Left forelimb (tissue), 1 donor: Measurements from ENCODE around the gene INHBE.

Source experiments
- DNase-seq: peaks from one replicate; pipeline ENCODE4 v3.0.0-alpha.2; 2018; ENCODE audit warnings: low spot score

The INHBE gene

DNA sequence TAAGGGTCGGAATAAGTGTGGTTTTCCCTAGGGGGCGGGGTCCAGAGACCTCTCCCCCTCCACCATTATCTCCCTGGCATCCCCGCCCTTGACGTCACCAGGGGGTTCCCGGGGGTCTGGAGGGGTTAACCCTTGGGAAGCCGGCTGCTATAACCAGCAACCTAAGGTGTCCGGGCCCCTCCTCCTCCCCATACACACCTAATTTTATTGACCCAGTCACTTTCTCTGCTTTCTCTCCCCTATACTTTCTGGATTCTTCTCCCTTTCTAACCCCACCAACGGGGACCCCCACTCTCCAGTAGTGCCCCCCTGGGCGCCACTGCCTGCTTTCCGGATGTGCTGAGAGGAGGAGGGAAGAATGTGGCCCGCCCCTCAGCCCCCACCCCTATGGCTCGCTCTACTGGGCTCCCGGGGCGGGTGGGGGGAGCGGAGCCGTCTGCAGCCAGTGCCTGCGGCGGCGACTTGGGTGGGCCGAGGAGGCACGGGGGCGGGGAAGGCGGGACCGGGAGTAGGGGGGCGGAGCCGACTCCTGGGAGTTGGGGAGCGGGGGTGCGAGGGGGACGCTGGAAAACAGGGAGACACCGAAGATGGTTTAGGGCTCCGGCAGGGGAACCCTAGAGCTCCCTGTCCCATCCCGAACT lies 6.3 kb downstream of the INHBE start:
- DNase-seq: peak; percentile 90

DNA sequence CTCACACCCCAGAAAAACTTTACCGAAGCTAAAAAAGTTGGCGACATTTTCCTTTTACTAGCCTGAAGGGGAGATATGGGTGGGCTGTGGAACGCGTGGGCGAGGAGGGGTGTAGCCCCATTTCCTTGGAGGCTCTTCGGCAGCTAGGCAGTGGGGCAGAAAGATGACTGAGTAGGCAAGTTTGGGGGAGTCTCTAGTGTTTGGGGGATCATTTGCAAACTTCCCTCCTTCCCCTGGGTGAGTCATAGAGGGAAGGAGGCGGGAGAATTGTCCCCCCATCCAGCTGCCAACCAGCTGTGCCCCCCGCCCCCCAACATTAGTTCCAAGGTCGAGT lies 6.8 kb downstream of the INHBE start:
- peak; percentile 78 for DNase-seq

DNA sequence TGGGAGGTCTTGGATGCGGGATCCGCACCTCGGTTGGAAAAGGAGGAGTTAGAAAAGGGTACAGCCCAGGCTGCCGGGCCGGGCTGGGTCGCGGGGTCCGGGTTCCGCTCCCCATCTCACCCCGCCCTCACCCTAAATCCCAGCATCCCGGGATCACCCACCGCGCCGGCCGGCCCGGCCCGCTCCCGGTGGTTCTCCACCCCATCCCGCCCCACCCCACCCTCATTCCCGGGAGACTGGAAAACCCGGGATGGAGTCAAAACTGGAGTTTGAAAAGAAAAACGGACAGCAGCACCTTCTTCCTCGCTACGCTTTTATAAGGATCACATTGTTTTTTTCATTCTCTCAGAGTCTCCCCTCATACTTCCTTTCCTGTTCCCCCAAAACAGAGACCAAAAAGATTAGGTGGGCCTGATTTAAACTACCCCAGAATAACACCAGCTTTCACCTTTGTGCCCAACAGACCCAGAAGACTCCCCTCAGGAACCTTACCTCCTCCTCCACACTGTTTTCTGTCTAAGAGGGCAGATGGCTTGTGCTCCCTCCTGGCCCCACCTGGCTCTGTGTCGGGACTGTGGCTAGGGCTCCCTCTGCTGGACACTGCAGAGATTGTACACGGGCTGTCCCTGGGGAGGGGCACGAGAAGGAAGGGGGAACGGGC lies 7.3 kb downstream of the INHBE start:
- DNase-seq: peak; percentile 88

DNA sequence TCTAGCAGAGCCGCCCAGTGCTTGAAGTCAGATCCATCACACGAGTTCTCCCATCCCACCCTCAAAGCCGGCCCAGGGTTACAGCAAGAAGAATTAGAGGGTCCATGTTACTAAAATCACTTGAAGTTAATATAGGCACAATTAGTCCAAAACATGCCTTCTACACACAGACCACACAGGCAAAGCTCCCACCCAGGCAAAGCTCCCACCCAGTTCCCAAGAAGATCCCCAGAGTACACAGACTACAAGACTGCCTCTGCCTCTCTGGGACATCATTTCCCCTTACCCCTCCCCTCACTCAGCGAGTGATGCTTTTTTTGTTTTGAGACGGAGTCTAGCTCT lies 7.8 kb downstream of the INHBE start:
- no peak for DNase-seq

DNA sequence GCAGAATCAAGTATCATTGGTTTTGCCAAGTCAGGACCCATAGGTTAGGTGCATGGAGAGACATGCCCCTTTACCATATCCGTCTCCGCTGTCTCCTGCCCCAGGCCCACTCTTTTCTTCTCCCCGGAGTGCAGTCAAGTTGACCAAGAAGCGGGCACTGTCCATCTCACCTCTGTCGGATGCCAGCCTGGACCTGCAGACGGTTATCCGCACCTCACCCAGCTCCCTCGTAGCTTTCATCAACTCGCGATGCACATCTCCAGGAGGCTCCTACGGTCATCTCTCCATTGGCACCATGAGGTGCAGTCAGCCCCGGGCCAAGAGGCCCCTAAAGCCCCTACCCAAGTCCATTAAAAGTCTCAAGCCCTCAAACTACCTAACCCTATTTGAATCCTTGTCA lies 9.5 kb downstream of the INHBE start:
- DNase-seq: no peak

DNA sequence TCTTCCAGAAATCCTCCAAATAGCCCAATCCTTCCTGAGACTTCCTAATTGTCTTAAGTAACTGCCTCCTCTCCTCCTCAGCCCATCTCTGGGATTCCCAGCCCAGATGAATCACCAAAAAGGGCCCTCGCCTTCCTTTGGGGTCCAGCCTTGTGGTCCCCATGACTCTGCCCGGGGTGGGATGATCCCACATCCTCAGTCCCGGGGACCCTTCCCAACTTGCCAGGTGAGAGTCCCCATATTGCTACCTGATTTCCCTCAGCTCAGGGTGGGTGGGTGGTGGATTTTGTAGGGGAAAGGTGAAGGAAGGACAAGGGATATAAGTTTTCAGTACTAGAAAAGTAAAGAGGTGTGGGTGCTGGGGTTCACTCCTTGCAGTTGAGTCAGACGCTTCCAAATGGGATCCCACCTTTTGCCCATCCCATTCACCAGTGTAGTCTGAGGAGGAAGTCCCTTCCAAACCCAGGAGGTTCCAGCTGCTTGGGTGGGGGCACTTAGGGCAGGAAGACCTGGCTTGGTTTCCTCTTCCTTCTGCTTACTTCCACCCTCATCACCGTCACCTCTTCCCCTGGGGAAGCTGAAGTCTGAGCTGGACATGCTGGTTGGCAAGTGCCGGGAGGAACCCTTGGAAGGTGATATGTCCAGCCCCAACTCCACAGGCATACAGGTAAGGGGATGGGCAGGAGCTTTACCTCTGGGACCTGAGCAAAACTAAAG lies 10.1 kb downstream of the INHBE start:
- DNase-seq: no peak

DNA sequence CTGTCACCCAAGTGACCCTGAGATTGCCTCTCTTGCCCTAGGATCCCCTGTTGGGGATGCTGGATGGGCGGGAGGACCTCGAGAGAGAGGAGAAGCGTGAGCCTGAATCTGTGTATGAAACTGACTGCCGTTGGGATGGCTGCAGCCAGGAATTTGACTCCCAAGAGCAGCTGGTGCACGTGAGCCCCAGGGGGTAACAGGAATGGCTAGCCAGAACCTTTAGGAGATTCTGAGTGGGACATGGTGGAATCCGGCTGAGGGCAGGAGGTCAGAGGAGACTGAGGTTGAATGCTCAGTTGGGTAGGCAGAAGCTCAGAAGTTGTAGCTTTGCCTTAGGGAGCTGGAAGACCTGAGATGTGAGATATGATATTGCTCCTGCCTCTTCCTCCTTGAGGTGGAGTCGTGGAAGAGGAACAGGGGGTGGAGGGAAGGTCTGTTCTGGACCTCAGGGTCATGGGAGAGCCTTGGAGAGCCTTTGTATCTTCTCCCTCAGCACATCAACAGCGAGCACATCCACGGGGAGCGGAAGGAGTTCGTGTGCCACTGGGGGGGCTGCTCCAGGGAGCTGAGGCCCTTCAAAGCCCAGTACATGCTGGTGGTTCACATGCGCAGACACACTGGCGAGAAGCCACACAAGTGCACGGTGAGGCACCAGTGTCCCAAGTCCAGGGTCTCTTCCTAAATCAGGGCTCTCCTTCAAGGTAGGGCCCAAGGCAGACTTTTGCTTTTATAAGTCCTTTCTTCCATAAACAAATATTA lies 10.8 kb downstream of the INHBE start:
- DNase-seq: no peak

DNA sequence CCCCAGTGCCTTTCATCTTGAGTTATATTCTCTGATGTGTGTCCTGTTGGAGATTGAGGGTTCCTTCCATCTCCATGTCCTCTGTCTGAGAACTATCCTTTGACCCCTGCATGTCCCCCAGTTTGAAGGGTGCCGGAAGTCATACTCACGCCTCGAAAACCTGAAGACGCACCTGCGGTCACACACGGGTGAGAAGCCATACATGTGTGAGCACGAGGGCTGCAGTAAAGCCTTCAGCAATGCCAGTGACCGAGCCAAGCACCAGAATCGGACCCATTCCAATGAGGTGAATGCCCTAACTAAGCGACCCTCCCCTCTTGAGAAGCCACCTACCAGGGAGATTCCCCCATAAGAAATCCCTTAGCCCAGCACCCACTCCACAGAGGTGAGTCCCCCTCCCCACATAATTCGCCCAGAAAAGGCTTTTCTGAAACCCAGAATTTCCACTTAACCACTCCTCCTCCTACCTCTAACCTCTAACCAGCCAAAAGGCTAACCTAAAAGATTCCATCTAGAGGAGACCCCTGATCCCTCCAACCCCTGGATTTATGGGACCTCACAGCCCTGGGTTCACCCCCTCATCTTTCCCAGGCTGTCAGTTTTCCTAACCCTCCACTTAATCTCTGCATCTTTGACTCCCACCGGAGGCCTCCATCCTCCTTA lies 12.2 kb downstream of the INHBE start:
- DNase-seq: no peak

DNA sequence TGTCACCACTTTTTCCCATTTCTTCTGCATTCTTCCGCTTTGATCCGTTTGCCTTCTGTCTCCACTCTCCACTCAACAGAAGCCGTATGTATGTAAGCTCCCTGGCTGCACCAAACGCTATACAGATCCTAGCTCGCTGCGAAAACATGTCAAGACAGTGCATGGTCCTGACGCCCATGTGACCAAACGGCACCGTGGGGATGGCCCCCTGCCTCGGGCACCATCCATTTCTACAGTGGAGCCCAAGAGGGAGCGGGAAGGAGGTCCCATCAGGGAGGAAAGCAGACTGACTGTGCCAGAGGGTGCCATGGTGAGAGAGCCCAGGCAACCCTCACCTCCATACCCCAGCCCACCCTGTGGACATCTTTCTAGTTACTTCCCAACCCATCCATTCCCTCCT lies 12.8 kb downstream of the INHBE start:
- DNase-seq: no peak

DNA sequence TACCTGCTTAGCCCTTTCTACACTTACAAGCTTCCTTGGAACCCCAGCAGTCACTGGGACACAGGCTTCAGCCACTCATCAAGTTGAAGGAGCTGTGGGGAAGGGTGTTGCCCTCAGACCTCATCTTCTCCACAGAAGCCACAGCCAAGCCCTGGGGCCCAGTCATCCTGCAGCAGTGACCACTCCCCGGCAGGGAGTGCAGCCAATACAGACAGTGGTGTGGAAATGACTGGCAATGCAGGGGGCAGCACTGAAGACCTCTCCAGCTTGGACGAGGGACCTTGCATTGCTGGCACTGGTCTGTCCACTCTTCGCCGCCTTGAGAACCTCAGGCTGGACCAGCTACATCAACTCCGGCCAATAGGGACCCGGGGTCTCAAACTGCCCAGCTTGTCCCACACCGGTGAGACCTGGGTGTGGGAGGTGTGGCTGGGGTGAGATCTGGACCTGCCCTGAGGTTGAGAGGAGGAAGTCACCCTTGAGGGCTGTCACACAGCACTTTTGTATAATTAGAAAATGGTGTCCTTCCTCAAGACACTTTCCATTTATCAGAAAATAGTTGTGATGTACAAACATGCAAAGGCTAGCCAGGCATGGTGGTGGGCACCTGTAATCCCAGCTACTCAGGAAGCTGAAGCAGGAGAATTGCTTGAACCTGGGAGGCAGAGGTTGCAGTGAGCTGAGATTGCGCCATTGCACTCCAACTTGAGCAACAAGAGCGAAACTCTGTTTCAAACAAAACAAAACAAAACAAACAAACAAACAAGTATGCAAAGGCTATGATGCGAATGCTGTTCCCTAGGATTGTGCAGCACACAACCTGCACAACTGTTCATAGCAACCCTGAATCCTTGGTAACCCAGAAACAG lies 14.4 kb downstream of the INHBE start:
- no peak for DNase-seq

DNA sequence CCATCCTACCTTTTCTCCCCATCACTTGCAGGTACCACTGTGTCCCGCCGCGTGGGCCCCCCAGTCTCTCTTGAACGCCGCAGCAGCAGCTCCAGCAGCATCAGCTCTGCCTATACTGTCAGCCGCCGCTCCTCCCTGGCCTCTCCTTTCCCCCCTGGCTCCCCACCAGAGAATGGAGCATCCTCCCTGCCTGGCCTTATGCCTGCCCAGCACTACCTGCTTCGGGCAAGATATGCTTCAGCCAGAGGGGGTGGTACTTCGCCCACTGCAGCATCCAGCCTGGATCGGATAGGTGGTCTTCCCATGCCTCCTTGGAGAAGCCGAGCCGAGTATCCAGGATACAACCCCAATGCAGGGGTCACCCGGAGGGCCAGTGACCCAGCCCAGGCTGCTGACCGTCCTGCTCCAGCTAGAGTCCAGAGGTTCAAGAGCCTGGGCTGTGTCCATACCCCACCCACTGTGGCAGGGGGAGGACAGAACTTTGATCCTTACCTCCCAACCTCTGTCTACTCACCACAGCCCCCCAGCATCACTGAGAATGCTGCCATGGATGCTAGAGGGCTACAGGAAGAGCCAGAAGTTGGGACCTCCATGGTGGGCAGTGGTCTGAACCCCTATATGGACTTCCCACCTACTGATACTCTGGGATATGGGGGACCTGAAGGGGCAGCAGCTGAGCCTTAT lies 15.3 kb downstream of the INHBE start:
- no peak for DNase-seq

DNA sequence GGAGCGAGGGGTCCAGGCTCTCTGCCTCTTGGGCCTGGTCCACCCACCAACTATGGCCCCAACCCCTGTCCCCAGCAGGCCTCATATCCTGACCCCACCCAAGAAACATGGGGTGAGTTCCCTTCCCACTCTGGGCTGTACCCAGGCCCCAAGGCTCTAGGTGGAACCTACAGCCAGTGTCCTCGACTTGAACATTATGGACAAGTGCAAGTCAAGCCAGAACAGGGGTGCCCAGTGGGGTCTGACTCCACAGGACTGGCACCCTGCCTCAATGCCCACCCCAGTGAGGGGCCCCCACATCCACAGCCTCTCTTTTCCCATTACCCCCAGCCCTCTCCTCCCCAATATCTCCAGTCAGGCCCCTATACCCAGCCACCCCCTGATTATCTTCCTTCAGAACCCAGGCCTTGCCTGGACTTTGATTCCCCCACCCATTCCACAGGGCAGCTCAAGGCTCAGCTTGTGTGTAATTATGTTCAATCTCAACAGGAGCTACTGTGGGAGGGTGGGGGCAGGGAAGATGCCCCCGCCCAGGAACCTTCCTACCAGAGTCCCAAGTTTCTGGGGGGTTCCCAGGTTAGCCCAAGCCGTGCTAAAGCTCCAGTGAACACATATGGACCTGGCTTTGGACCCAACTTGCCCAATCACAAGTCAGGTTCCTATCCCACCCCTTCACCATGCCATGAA lies 16.0 kb downstream of the INHBE start:
- DNase-seq: no peak

DNA sequence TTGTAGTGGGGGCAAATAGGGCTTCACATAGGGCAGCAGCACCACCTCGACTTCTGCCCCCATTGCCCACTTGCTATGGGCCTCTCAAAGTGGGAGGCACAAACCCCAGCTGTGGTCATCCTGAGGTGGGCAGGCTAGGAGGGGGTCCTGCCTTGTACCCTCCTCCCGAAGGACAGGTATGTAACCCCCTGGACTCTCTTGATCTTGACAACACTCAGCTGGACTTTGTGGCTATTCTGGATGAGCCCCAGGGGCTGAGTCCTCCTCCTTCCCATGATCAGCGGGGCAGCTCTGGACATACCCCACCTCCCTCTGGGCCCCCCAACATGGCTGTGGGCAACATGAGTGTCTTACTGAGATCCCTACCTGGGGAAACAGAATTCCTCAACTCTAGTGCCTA lies 16.6 kb downstream of the INHBE start:
- no peak for DNase-seq

DNA sequence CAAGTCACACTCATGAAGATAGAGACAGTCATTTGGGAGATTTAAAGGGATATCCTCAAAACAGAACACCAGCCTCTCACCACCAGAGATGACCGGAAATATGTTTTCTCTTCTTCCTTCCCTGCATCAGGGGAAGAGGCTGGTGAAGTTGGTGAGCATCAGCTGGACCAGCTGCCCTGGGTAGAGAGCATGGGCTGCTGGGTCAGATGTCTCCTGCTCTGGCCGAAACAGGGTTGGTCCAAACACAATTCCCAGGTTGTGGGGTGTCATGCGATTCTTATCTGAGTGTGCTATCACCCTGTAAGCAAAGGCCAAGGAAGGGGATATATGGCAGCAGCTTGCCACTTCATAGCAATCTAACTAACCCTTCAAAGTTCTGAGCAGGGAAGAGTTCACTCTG lies 17.3 kb downstream of the INHBE start:
- no peak for DNase-seq

DNA sequence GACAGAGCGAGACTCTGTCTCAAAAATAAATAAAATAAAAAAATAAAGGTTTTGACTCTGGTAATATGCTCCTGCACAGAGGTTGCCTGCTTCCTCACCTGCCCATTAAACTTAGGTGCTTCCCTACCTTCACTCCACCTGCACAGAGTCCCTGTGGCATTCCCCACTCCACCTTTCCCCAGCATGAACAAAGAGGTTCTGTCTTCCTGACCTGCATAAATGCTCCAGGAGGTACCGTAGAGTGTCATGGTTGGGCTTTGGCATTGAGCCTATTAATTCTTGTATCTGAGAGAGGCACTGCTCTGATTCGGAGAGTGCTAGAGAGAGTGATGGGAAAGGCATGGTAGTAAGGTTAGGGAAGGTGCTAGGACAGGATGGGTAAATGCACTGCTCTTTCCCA lies 18.3 kb downstream of the INHBE start:
- no peak for DNase-seq

DNA sequence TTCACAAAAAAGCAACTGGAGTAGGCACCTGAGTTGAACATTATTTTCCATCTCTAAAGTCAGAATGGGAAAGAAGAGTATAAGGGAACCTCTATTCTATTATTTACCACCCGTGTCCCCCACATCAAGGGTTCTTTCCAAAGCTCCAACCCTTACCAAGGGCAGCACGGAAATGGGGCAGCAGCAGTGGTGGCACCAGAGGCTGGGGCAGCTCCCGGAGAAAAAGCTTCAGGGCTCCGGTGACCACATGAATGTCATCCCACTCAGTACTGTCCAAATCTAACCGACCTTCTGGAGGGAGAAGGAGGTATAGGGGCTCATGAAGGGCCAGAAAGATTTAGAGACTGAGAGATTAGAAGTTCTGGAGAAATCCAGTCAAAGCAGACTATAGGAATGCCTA lies 18.8 kb downstream of the INHBE start:
- DNase-seq: no peak

DNA sequence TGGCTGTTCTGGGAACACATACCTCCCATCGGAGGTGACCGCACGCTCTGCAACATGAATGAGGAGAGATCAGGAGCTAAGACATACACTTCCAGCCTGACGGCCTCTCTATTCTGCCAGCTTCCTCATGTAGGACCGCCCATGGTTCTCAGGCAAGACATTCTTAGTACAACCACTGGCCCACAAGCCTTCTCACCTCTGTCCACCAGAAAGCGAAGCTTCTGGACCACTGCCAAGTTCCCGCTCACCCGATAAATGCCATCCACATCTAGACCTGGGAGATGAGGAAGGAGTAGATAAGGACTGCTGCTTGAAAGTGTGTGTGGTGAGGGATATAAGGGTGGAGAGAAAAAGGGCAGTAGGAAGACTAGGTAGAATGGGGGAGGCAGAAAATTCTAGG lies 19.3 kb downstream of the INHBE start:
- DNase-seq: no peak

DNA sequence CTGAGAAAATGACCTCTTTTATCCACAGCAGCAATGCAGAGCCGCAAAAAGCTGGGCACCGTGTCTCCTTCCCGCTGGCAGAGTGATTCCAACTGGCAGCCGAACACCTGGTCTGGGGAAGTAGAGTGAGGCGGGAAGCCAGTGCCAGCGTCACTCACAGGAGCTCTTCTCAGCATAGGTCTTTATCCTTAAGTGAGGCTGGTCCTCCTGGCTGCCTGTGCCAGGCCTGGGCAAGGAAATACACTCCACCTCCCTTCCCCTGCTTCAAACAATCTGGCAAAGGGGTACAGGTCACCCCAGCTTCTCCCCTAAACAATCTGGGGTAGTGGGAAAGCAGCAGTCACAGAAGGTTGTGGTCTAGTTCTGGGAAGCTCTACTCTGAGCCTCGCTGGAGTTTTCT lies 19.8 kb downstream of the INHBE start:
- no peak for DNase-seq

DNA sequence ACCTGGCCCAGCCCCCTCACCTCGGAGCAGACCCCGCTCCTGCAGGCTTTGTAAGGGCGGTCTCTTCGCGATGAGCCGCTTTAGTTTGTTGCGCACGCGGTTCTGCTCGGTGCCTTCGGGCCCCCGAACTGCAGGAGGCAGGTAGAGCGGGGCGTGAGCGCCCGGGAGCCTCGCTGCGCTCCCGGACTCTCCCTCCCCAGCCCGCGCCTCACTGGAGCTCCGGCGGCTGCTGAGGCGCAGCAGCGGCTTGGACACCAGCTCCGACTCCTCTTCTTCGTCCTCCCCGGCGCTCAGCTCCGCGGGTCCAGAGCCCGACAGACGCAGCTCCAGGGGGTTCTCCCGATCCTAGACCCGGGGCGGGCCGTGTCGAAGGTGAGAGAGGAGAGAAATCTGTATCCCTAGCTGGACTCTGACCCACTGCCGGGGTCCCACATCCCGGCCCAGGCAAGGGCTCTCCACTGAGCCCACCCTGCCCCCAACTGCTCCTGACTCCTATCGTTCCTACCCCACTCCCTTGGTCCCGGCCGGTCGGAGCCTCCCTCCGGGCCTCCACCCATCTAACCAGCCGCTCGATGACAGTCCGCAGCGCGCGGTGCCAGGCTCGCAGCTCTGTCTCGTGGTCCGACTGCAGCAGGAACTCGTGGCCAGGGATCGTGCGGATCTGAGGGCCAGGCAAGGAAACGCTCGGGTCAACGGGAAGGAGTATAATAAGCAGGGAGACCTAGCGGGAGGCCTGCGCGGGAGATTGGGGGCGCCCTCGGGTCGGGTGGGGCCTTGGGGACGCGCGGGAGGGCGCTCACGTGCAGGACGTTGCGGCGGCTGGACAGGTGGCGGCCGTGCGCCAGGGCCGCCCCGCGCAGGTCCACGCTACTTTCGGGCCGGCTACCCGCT lies 20.4 kb downstream of the INHBE start:
- DNase-seq: no peak
